Fibroblast of villous mesenchyme (primary cell): ENCODE data around the gene TAF4. TPM values are rescaled to one million over a fixed set of nuclear protein-coding genes. Genes with fewer than 3 reads are reported as not detected.

Experiments used
- DNase-seq: peaks from one replicate; pipeline ENCODE4 v3.0.0-alpha.2; 2010; ENCODE audit warnings: low read depth
- H3K4me3 ChIP-seq: 2 replicates; pipeline ENCODE4 v1.5.1; 2011; ENCODE audit warnings: low read depth, mild to moderate bottlenecking, low read length
- total RNA-seq: library from RNA; depleted of rRNA; stranded (reverse); fragments of >200 nt; gene quantifications from 2 replicates; pipeline ENCODE4 v1.2.3, GENCODE V29; 2012
- TF ChIP-seq, protein P1 (sequence below): IDR thresholded peaks from 2 replicates; pipeline ENCODE4 v1.5.1; 2012; ENCODE audit warnings: low read depth, mild to moderate bottlenecking, low read length; ENCODE audit not compliant: insufficient read depth

Gene TAF4
- total RNA-seq, 1 donor, result 3.0 TPM

DNA sequence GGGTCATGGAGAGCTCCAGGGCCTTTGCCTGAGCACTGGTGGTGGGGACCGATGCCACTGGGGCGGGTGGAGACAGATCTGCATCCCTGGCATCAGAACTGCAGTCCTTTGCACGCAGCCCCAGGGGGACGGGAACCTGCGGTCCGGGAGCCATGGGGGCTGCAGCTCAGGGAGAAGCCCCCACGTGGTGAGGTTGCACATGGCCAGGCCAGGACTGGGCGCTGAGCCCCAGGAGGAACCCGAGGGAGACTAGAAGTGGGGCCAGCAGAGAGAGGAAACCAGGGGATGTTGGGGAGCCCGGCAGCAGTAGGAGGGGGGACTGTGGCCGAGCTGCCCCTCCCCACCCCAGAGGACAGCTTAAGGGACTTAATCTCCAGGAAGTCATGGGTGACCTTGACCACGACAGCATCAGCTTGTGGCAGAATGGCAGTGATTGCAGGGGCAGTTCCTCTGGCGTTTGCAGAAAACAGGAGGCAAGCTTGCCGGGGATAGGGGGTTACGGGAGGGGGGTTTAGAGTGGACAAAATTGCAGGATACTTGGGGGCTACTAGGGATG is 38.6 kb upstream of the TAF4 start:
- DNase-seq, result no peak
- TF ChIP-seq, protein P1, sequence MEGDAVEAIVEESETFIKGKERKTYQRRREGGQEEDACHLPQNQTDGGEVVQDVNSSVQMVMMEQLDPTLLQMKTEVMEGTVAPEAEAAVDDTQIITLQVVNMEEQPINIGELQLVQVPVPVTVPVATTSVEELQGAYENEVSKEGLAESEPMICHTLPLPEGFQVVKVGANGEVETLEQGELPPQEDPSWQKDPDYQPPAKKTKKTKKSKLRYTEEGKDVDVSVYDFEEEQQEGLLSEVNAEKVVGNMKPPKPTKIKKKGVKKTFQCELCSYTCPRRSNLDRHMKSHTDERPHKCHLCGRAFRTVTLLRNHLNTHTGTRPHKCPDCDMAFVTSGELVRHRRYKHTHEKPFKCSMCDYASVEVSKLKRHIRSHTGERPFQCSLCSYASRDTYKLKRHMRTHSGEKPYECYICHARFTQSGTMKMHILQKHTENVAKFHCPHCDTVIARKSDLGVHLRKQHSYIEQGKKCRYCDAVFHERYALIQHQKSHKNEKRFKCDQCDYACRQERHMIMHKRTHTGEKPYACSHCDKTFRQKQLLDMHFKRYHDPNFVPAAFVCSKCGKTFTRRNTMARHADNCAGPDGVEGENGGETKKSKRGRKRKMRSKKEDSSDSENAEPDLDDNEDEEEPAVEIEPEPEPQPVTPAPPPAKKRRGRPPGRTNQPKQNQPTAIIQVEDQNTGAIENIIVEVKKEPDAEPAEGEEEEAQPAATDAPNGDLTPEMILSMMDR, result no peak
- H3K4me3 ChIP-seq, result no peak overlapping the region

DNA sequence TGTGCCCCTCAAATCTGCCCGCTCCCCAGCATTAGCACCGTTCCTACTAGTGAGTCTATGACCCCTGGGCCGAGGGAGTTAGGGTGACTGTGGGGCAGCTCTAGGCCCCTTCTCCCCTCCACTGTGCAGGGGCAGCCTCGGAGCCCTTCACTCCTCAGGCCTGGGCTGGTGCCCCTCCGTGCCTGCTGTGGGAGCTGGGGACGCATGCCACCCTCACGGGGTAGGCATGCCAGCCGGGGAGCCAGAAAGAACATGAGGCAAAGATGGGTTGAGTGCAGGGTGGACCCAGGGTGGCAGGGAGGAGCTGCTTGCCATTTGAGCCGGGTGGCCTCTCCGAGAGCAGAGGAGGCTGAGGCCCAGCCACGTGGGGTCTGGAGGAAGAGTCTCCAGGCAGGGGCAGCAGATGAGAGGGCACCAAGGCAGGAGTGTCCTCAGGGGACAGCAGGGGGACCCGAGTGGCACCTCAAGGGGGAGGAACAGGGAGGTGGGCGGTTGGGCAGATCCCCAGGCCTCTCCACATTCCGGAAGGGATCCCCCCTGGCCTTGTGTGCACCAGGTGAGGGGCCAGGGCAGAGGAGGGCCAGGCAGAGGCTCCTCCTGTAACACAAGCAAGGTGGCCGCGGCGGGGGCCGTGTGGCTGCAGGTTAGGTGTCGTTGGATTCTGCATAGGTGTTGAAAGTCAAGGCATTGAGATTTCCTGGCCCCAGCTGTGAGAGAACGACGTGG is 38.0 kb upstream of the TAF4 start:
- no peak overlapping the region for H3K4me3 ChIP-seq
- DNase-seq, result no peak
- TF ChIP-seq, protein P1, result no peak

DNA sequence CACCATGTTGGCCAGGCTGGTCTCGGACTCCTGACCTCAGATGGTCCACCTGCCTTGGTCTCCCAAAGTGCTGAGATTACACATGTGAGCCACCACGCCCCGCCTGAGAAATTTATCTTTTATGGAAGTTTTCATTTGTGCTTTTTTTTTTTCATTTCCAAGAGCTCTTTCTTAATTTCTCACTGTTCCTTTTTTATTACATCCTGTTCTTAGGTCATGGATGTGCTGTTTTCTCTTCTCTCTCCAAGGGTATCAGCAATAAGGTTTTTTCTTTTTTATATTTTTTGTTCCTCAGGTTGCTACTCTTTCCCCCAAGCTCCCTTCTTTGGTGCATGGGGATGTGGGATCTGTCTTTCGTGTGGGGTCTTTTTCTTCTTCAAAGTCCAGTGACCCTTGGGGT is 35.4 kb upstream of the TAF4 start:
- DNase-seq, result no peak
- no peak overlapping the region for H3K4me3 ChIP-seq
- TF ChIP-seq, protein P1, result no peak

DNA sequence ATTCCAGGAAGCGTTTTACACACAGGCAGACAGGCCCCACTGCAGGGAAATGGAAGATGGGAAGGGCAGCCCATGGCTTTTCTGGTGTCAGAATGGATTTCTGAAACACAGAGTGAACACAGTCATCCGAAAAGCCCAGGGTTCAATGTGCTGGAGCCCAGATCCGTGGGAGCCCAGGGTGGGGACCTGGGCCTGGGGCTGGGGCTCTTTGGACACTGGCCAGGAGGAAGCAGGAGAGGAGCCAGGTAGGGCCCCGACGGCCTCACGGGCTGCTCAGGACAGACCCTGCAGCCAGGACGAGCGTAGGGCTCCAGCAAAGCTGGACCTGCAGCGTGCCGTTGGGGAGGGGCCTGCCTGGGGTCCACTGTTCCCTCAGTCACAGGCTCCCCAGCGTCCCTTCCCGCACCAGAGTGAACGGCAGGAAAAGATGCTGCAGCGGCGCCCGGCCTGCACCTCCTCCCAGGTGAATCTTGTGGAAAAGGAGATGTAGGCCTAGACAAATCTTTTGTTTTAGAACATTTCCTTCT is 32.3 kb upstream of the TAF4 start:
- TF ChIP-seq, protein P1, result no peak
- DNase-seq, result no peak

DNA sequence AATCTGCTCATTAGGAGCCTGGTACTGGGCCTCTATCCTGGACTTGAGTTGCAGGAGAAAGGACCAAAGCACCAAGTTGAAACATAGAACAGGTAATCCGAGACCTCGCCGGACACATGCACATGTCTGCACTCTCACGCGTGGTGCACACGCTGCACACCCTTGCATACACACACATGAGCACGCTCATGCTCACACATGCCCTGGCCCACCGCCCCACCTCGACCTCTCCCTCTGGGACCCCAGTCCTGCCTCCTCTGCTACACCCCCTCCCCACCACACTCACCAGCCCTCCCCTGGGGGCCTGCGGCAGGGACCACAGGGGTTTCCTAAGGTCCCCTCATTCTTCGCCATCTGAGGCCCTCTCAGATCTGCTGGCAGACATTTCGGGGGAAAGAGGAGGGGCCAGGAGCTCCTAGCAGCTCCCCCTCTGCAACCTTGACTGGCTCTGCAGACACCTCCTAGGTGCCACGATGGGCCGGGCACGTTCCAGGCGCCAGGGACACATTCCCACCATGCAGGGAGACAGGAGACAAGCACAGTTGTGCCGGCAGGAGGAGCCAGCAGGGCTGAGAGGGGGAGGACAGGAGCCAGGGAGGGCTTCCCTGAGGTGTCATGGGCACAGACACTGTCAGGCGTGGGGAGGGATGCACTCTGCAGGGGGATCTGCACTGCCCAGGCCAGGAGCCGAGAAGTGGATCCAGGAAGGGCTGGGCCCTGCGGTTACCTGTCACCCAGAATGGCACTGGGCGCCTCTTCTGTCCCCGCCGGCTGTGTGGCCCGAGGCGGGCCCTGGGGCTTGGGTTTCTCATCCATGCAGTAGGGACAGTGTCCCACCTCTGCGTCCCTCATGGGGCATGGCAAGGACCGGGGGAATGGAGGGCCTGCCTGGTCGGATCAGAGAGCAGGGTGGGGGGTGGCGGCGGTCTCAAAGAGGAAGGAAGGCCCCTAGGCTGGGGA is 31.0 kb upstream of the TAF4 start:
- TF ChIP-seq, protein P1, result no peak
- DNase-seq, result no peak
- no peak overlapping the region for H3K4me3 ChIP-seq

More for the DNA sequence above, 32.3 kb upstream of the TAF4 start:
- H3K4me3 ChIP-seq, result no peak overlapping the region

DNA sequence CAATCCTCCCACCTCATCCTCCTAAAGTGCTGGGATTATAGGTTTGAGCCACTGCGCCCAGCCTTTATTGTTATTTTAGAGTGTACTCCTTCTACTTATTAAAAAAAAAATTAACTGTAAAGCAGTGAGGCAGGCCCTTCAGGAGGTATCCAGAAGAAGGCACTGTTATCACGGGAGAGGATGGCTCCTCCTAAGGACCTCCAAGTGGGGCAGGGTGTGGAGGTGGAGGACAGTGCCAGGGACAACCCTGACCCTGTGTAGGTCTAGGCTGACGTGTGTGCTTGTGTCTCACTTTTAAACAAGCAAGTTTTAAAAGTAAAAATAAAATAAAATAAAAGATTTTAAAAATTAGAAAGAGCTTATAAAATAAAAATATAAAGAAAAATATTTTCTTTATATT is 23.7 kb upstream of the TAF4 start:
- no peak overlapping the region for H3K4me3 ChIP-seq
- no peak for DNase-seq
- TF ChIP-seq, protein P1, result no peak
